Upper lobe of left lung (tissue), 4 donors: ENCODE measurements around the gene HAO2.

Experiments
- EP300 ChIP-seq, 4 donors: sonication (generic); formaldehyde crosslinking; IDR thresholded peaks; one replicate each; pipeline ENCODE4 v1.5.1; 2017; ENCODE audit warnings: antibody characterized with exemption in 4 of 4, control low read depth in 2 of 4
- POLR2A ChIP-seq, 4 donors: fragments of 450-650 bp; IDR thresholded peaks; one replicate each; pipeline ENCODE4 v1.5.1; 2016 to 2017; ENCODE audit warnings: antibody characterized with exemption in 4 of 4, mild to moderate bottlenecking in 2 of 4
- POLR2AphosphoS5 ChIP-seq, 2 donors: sonication (generic); formaldehyde crosslinking; IDR thresholded peaks; one replicate each; pipeline ENCODE4 v1.5.1; 2017; ENCODE audit warnings: antibody characterized with exemption in 2 of 2
- TF ChIP-seq, protein P1 (sequence below), 6 experiments: fragments of 450-650 bp in 4 of 6; fragments of 200-600 bp in 2 of 6; sonication (generic) in 2 of 6; IDR thresholded peaks; one replicate each; pipeline ENCODE4 v1.5.1; 2016 to 2019; ENCODE audit warnings: antibody characterized with exemption in 6 of 6

DNA sequence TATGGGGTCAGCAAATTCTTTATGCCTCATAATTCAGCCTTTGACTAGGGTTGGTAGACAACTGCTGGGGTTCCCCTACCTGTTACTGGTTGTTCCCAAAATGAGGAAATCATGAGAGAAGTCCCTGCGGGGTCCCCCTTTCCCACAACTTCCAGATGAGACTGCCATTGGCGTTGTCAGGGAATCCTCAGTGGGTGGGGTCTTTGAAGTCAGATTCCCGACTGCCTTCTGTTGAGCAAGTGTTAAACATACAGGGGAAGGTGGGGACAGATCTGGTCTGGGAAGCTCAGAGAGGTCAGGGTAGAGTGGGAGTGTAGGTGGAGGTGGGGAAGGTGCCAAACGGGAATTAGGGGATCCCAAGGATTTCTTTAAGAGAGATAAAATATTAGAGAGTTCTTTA, 61.1 kb downstream of the HAO2 start:
- TF ChIP-seq, protein P1, sequence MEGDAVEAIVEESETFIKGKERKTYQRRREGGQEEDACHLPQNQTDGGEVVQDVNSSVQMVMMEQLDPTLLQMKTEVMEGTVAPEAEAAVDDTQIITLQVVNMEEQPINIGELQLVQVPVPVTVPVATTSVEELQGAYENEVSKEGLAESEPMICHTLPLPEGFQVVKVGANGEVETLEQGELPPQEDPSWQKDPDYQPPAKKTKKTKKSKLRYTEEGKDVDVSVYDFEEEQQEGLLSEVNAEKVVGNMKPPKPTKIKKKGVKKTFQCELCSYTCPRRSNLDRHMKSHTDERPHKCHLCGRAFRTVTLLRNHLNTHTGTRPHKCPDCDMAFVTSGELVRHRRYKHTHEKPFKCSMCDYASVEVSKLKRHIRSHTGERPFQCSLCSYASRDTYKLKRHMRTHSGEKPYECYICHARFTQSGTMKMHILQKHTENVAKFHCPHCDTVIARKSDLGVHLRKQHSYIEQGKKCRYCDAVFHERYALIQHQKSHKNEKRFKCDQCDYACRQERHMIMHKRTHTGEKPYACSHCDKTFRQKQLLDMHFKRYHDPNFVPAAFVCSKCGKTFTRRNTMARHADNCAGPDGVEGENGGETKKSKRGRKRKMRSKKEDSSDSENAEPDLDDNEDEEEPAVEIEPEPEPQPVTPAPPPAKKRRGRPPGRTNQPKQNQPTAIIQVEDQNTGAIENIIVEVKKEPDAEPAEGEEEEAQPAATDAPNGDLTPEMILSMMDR (IDR thresholded peaks at IDR 0.05) = no peak
- TF ChIP-seq POLR2AphosphoS5 (IDR thresholded peaks at IDR 0.05) (no peak), POLR2A (IDR thresholded peaks at IDR 0.05) (no peak), EP300 (IDR thresholded peaks at IDR 0.05) (no peak)
